A549 (cell line): ENCODE data around the gene PTPN1.

Experiments used
- CTCF ChIP-seq: fragments of >200 bp; sonication (Bioruptor Twin); formaldehyde crosslinking; IDR thresholded peaks from 3 replicates; pipeline ENCODE4 v1.5.1; 2016
- EP300 ChIP-seq, 2 experiments: fragments of >200 bp; sonication (Bioruptor Twin); formaldehyde crosslinking; IDR thresholded peaks; 2 replicates in 1 of 2; 3 replicates in 1 of 2; pipeline ENCODE4 v1.6.1; 2016 to 2017
- JUNB ChIP-seq: fragments of >200 bp; sonication (Bioruptor Twin); formaldehyde crosslinking; IDR thresholded peaks from 2 replicates; pipeline ENCODE4 v1.6.1; 2016
- MAX ChIP-seq: IDR thresholded peaks from 2 replicates; pipeline ENCODE4 v1.6.1; 2012
- POLR2A ChIP-seq: IDR thresholded peaks from 2 replicates; pipeline ENCODE4 v1.6.1; 2012; ENCODE audit warnings: mild to moderate bottlenecking, low read length
- TF ChIP-seq, protein P1 (sequence below): IDR thresholded peaks from 2 replicates; pipeline ENCODE4 v1.6.1; 2012; ENCODE audit warnings: low read depth, borderline replicate concordance

- TF ChIP-seq CTCF (no peak), EP300 (IDR thresholded peaks at IDR 0.05) (no peak), JUNB (no peak), MAX (no peak), POLR2A (no peak)
- TF ChIP-seq, protein P1, sequence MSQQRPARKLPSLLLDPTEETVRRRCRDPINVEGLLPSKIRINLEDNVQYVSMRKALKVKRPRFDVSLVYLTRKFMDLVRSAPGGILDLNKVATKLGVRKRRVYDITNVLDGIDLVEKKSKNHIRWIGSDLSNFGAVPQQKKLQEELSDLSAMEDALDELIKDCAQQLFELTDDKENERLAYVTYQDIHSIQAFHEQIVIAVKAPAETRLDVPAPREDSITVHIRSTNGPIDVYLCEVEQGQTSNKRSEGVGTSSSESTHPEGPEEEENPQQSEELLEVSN, result no peak
These were observed 87.3 kb downstream of the PTPN1 start for GRCh38 chr20:50597406-50597969.
